ENCODE measurements around the gene RASGRP3. TPM values are rescaled to one million over a fixed set of nuclear protein-coding genes. Genes with fewer than 3 reads are reported as not detected.

Gene RASGRP3
- total RNA-seq, 3 donors from 2014 or later, result 9.3 to 23.9 (median 13.1) TPM

GRCh38 chr2:33518200-33518599 lies 41.8 kb downstream of the RASGRP3 start:
- Histone ChIP-seq H3K27ac (no peak overlapping the region), H3K4me3 (no peak overlapping the region), H3K9me3 (no peaks in the 10 kb centered on the region), H3K4me1 (no peaks in the 10 kb centered on the region), H3K36me3 (no peaks in the 10 kb centered on the region), H3K27me3 (no peaks in the 10 kb centered on the region)
- intact Hi-C loops (cut with DNase I; ENCODE audit: low total_unique reads), result no loop called here
- DNase-seq (ENCODE audit: low spot score in 2 of 2), result no peak
- TF ChIP-seq POLR2AphosphoS5 (IDR thresholded peaks at IDR 0.05) (no peak), CTCF (IDR thresholded peaks at IDR 0.05) (no peak), POLR2A (IDR thresholded peaks at IDR 0.05) (no peak)

GRCh38 chr2:33518929-33519328 lies 42.5 kb downstream of the RASGRP3 start:
- no peak for DNase-seq (ENCODE audit: low spot score in 2 of 2)
- no peaks in the 10 kb centered on the region for H3K9me3 ChIP-seq
- H3K4me3 ChIP-seq, result no peak overlapping the region
- no peaks in the 10 kb centered on the region for H3K36me3 ChIP-seq
- intact Hi-C loops (cut with DNase I; ENCODE audit: low total_unique reads), result no loop called here
- H3K27ac ChIP-seq, result no peak overlapping the region
- no peaks in the 10 kb centered on the region for H3K4me1 ChIP-seq
- TF ChIP-seq CTCF (IDR thresholded peaks at IDR 0.05), result no peak
- TF ChIP-seq POLR2AphosphoS5 (IDR thresholded peaks at IDR 0.05), result no peak
- TF ChIP-seq POLR2A (IDR thresholded peaks at IDR 0.05), result no peak
- H3K27me3 ChIP-seq, result no peaks in the 10 kb centered on the region

- no peaks in the 10 kb centered on the region for H3K36me3 ChIP-seq
- H3K27ac ChIP-seq, result peak overlapping the region in 1 of 2 donors; percentile 8
- peak in 1 of 2 donors; percentile 24 for DNase-seq (ENCODE audit: low spot score in 2 of 2)
- H3K4me3 ChIP-seq, result no peak overlapping the region
- H3K27me3 ChIP-seq, result no peaks in the 10 kb centered on the region
- TF ChIP-seq POLR2AphosphoS5 (IDR thresholded peaks at IDR 0.05) (no peak), POLR2A (IDR thresholded peaks at IDR 0.05) (no peak), CTCF (IDR thresholded peaks at IDR 0.05) (no peak)
- intact Hi-C loops (cut with DNase I; ENCODE audit: low total_unique reads), result no loop called here
- H3K9me3 ChIP-seq, result no peaks in the 10 kb centered on the region
- no peaks in the 10 kb centered on the region for H3K4me1 ChIP-seq
Measured at GRCh38 chr2:33521791-33522281, 45.4 kb downstream of the RASGRP3 start.

- peak overlapping the region; percentile 8 to 55 for H3K27ac ChIP-seq
- no peaks in the 10 kb centered on the region for H3K27me3 ChIP-seq
- no peaks in the 10 kb centered on the region for H3K4me1 ChIP-seq
- TF ChIP-seq POLR2AphosphoS5 (IDR thresholded peaks at IDR 0.05), result no peak
- TF ChIP-seq CTCF (IDR thresholded peaks at IDR 0.05), result no peak
- TF ChIP-seq POLR2A (IDR thresholded peaks at IDR 0.05), result no peak
- H3K4me3 ChIP-seq, result no peak overlapping the region
- H3K9me3 ChIP-seq, result no peaks in the 10 kb centered on the region
- no peaks in the 10 kb centered on the region for H3K36me3 ChIP-seq
- intact Hi-C loops (cut with DNase I; ENCODE audit: low total_unique reads), result no loop called here
- no peak for DNase-seq (ENCODE audit: low spot score in 2 of 2)
Measured at GRCh38 chr2:33522576-33522975, 46.1 kb downstream of the RASGRP3 start.

- Histone ChIP-seq H3K4me1 (no peaks in the 10 kb centered on the region), H3K36me3 (no peaks in the 10 kb centered on the region), H3K27ac (no peak overlapping the region), H3K9me3 (no peaks in the 10 kb centered on the region), H3K4me3 (no peak overlapping the region), H3K27me3 (no peaks in the 10 kb centered on the region)
- no peak for TF ChIP-seq CTCF (IDR thresholded peaks at IDR 0.05)
- no peak for TF ChIP-seq POLR2AphosphoS5 (IDR thresholded peaks at IDR 0.05)
- no peak for TF ChIP-seq POLR2A (IDR thresholded peaks at IDR 0.05)
- no peak for DNase-seq (ENCODE audit: low spot score in 2 of 2)
- intact Hi-C loops (cut with DNase I; ENCODE audit: low total_unique reads), result no loop called here
Measured at GRCh38 chr2:33525666-33526065, 49.2 kb downstream of the RASGRP3 start.
